NOMO-1 treated with DMSO at 0.1 percent for 48 hours (cell line): ENCODE measurements around the gene GLTP.
"Not testable (repeated sequence)": the region's sequence is repeated elsewhere in the genome, so short reads cannot be mapped to it uniquely, and the experiment has no call there.

Experiments
- DNase-seq: peaks from one replicate; lab custom pipeline; 2025; ENCODE audit not compliant: unreplicated experiment; lab: John Stamatoyannopoulos, UW

GLTP gene

DNA sequence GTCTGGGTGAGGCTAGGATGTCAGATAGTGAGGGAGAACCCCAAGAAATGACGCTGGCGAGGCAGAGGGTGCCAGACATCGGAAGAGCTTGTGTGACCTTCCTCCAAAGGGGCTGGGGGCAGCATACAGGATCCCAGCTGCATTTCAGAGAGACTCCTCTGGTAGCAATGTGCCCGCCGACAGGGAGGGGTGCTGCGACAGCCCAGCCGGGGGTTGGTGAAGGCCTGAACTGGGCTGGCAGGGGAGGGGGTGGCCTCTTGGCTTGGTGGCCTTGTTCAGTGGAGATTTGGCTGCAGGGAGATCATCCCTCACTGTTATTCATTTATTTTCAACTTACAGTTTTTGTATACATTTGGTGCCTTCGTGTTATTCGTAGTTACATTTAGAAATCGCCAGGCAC, 25.0 kb upstream of the GLTP start:
- DNase-seq = no peak

DNA sequence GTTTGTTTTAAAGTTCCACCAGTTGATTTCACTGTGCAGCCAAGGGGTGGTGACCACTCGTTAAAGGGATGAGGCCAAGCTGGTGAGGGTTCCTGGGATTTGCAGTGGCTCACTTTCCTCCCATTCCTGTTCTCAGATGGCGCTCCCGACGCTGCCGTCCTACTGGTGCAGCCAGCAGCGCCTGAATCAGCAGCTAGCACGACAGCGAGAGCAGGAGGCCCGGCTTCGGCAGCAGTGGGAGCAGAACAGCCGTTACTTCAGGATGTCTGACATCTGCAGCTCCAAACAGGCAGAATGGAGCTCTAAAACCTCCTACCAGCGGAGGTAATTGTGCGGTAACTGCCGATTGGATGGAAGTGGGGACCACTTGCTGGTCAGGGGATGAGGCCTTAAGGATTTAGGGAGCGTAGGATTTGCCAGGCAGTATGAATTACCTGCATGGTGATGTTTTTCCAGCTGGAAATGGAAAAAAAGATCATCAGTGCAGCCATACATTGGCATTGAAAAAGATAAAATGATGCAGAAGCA, 22.6 kb upstream of the GLTP start:
- no peak for DNase-seq

DNA sequence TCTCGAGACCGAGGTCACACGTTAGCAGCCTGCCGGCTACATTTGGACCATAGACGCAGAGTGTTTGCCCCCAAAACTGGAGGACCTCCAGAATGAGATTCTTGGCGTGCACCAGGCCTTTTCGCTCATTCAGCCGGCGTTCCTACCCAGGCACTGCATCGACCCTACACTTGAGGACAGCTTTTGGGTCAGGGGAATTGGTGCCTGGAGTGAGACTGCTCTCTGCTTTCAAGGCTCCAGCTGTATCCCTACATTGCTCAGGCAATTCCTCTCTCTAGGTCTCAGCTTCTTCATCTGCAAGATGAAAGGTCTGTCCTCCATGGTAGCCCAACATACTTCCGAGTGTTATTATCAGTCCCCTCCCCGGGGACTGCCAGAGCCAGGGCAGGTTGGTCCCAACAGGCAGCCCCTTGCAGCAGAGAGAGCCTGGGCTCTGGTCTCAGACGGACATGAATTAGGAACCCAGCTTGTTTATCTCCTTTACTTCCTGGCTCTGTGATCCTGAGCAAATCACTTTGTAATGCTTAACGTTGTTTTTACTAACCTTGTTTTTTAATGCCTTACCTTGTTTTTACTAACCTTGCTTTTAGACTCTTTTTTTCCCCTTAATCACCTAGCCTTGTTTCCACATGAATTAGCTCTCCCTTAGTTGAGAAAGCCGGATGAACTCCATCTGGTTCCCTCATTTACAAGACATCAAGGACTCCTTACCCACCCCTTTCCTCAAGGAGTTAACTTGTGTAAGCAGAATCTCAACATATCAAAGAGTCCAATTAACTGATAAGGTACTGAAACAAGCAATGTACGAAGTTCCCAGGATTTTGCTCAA, 20.6 kb upstream of the GLTP start:
- DNase-seq = no peak

DNA sequence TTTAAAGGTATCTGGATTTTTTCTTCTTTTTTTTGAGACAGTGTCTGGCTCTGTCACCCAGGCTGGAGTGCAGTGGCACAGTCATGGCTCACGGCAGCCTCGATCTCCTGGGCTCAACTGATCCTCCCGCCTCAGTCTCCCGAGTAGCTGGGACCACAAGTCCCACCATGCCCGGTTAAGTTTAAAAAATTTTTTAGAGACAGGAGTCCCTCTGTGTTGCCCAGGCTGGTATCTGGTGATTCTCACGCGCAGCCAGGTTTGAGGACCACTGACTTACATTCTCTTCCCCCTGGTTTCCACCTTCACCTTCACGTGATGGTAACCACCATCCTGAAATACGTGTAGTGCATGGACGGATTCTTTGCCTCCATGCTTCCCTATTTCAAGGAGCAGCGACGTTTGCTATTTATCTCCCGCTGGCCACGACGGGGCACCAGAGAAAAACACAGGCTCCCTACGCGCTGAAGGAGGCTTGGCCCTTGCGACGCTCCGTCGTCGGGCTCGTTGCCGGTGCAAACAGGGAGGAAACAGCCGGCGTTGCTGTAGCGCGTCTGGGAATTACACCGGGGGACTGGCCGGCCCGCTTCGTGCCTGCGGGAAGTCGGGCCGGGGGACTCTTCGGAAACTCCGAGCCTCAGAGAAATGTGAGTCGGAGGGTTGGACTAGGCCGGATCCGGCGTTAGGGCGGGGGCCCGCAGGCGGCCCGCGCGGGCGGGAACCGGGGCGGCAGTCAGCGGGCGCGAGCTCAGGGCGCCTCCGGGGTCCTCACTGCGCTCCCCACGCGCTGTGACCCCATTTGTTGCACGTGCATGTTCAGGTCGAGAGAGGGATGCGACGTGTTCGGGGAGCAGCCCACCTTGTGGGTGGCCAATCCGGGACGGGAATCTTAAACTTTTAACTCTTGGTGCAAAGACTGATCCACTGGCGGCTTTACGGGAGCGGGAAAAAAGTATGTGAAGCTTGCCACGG, 19.7 kb upstream of the GLTP start, which contains the start of gene TCHP:
Gene TCHP (plus strand): TSS at position 492 of the 969 bp plus-strand sequence. CDS start 2,753 bp downstream, outside the sequence.
- DNase-seq = peak; percentile 90

DNA sequence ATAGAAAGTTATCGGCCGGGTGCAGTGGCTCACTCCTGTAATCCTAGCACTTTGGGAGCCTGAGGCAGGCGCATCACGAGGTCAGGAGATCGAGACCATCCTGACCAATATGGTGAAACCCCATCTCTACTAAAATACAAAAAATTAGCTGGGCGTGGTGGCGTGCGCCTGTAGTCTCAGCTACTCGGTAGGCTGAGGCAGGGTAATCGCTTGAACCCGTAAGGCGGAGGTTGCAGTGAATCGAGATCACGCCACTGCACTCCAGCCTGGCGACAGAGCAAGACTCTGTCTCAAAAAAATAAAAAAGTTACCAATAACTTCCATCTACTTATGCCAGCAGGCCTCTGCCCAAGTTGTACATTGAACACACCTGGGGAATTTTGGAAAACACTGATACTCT, 19.0 kb upstream of the GLTP start:
- not testable (repeated sequence) for DNase-seq

DNA sequence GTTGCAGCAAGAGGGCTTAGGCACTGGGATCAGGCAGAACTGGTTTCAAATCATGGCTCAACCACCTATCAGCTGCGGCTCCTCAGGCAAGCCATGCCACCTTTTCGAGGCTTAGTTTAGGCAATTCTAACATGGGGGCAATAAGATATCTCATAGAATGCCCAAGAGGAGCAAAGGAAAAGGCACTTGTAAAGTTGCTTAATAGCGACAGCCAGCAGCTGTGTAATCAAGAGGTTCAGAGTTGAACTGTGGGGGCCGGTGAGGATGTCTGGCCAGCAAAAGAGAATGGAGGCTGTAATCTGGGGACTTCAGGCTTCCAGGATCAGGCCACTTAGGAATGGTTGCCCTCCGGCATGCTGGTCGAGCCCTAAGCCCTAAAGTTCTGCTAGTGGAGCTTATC, 16.7 kb upstream of the GLTP start:
- no peak for DNase-seq

DNA sequence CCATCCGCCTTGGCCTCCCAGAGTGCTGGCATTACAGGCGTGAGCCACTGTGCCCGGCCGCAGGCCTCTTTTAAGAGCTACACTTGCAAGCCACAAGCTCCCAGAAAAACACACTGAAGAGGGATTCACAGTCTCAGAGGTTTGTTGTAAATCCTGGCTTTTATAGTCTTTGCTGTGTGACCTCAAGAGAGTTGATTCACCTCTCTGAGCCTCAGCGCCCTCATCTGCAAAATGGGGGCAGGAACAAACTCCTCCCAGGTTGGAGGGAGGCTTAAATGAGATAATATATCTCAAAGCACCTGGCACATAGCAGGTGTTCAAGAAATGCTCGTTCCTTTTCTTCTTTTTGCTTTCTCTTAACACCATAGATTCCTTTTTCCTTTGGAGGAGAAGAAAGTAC, 15.8 kb upstream of the GLTP start:
- no peak for DNase-seq

DNA sequence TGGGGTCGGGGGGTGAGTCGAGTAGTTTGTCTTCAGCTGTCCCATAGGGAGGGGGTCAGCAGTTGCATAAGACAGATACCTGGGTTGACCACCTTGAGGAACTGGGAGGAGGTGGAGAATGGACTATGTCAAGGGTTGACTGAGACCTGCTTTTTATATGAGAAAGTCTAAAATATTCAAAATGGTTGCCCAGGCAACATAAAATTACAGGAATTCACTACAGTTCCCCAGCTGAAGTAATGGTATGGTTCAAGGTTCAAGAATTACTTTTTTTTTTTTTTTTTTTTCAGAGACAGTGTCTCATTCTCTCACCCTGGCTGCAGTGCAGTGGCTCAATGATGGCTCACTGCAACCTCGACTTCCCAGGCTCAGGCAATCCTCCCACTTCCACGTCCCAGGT, 14.6 kb upstream of the GLTP start:
- no peak for DNase-seq

DNA sequence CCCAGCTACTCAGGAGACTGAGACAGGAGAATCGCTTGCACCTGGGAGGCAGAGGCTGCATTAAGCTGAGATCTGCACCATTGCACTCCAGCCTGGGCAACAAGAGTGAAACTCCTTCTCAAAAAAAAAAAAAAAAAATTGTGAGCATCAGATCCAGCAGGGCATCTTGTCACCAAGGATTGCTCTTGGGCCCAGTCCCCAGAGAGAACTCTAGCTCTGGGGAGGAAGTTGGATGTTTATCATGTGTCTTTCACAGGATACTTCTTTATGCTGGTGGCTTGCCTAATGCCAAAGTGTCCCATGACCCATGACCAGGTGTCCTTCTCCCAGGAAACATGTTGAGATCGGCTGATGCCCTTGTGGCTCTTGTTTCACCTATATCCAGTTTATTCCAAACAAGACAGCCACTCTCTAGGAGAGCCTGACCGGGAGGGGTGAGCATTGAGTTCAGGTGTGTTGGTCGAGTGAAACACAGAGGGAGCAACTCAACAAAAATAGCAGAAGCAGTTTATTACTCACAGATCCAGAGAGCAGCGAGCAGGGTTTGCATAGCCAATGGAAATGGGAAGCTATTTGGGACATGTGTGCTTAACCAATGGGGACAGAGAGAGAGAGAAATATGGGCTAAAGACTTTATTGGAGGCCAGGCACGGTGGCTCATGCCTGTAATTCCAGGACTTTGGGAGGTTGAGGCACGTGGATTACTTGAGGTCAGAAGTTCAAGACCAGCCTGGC, 13.1 kb upstream of the GLTP start:
- no peak for DNase-seq

DNA sequence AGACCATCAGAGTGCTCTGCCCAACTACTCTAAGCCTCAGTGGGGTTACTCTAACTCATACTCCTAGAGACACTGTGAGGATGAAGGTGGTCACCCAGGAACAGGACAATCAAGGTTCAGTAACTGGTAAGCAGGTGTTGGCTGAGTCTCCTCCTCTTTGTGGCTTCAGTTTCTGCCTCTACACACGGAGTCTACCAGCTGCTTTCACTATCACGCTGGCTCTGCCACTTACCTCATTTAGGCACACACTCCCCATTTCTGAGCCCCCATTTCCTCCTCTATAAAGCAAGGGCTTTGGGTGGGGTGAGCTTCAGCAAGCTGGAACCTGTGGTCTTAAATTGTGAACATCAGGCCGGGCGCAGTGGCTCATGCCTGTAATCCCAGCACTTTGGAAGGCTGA, 12.4 kb upstream of the GLTP start:
- no peak for DNase-seq

DNA sequence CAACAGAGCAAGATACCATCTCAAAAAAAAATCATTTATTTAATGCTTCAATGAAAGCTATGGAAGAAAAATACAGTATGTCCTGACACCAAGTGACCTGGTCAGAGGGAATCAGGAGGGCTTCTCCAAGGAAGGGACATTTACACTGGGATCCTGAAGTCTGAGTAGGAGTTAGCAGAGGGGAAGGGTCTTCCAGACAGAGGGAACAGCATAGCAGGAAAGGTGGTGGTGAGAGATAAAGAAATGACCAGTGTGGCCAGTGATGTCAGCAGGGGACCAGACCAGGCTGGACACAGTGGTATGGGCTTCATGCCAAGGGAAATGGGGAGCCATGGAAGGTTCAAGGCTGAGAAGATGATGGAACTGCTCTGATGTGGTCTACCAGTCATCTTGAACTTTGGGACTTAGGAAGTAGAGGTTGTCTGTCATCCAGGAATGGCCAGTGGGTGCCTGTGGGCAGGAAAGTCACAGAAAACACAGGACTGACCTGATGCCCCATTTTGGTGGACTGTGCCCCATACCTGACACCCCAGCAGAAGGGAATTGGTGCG, 11.9 kb upstream of the GLTP start:
- no peak for DNase-seq

DNA sequence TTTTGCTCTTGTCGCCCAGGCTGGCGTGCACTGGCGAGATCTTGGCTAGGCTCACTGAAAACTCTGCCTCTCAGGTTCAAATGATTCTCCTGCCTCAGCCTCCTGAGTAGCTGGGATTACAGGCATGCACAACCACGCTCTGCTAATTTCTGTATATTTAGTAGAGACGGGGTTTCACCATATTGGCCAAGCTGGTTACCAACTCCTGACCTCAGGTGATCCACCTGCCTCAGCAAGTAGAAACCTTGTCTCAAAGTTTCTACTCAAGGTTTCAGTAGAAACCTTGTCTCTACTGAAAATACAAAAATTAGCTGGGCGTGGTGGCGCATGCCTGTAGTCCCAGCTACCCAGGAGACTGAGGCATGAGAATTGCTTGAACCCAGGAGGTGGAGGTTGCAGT, 11.4 kb upstream of the GLTP start:
- not testable (repeated sequence) for DNase-seq

DNA sequence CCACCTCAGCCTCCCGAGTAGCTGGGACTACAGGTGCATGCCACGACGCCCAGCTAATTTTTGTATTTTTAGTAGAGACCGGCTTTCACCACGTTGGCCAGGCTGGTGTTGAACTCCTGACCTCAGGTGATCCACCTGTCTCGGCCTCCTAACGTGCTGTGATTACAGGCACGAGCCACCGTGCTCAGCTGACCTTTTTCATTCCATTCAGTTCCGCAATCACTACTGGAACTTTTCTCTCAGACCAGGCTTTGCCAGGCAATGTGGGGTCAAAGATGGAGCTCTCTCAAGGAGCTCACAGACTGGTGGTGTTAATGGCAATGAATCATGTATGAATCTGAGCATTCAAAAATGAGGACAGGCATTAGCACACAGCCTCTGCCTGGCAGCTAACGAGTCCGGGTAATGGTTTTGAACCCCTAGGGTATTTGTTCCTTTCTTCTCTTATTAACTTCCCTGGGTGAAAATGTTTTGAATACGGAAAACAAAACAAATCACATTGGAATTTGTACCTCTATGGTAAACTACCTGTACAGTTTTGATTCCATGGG, 10.4 kb upstream of the GLTP start:
- no peak for DNase-seq

DNA sequence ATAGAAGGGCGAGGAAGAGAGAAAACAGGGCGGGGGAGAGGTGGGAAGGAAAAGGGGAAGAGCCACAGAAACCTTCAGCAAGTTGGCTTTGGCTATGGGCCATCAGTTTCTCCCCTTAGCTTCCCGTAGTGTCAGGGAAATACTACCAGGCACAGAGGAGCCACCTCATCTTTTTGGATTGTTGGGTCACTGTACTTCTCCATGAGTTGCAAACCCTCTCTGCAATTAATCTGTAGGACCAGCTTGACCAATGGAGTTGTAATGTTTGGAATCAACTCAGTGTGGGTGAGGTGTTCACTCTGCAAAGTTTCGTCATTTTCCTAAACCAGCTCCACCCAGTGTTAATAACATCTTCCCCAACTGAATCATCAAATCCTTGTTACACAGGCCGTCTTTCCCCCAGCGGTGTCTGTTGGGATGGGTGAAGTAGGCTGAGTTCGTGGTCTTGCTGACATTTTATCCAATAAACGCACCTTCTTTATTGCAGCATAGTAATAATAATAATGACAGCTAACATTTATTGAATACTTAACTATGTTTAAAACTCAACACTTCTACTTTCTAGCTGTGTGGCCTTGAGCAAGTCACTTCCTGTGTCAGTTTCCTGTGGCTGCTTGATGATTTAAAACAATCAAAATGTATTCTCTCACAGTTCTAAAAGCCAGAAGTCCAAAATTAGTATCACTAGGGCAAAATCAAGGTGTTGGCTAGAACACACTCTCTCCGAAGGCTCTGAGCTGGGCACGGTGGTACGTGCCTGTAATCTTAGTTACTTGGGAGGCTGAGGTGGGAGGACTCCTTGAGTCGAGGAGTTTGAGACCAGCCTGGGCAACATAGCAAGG, 8.1 kb upstream of the GLTP start:
- DNase-seq = peak; percentile 85

DNA sequence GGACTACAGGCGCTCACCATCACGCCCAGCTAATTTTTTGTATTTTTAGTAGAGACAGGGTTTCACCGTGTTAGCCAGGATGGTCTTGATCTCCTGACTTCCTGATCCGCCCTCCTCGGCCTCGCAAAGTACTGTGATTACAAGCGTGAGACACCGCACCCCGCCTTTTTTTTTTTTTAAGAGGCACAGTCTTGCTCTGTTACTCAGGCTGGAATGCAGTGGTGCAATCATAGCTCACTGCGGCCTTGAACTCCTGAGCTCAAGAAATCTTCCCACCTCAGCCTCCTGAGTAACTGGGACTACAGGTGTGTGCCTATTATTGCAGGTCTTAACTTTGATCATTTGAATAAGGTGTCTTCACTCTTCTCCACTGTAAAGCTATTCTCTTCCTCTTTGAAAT, 5.3 kb upstream of the GLTP start:
- DNase-seq = no peak

DNA sequence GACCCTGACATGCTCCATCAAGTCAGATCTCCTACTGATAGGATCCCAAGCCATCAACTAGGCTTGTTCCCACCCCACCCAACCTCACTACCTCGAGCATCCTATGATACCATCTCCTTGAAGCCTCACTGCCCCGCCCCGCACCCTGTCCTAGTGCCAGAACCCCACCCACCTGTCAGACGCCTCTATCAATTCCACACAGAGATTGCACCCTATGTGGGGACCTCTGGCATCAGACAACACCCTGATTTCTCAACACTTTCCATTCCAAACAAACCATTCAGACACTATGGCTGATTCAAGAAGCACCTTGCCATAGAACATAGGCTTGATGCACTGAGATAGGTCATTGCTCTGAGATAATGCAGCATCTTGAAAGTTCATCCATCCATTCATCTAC, 3.1 kb upstream of the GLTP start:
- no peak for DNase-seq

DNA sequence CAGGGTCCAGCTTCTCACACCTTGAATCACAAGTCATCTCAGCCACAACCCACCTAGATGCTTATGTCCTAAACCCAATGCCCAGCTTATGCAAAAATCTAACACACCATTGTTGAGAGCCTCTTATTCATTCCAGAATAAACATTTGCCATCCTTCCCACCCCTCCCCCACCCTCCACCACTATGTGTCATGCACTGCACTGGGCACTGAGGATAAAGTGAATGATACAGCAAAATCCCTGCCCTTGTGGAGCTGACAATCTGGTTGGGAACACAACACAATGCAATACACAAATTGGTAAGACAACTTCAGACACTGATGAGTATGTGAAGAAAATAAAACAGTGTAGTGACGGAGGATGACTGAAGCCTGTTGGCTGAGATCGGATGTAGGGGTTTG, 1.4 kb upstream of the GLTP start:
- no peak for DNase-seq

DNA sequence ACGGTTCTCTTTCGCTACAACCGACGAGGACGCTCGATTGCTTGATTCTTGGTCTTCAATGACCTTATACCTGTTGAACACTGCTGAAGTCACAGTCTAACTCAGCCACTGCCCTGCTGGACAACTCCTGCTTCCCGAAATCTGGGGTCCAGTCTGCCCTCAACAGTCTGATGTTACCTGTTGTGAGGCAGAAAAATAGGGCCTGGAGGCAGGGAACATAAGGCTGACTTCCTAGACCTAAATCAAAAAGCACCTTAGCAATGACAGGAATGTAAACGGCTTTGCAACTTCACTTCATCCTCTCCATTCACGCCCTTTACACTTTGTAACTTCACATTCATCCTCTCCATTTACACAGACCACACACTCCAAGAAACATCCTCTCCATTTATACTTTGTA, 597 bp upstream of the GLTP start:
- no peak for DNase-seq

DNA sequence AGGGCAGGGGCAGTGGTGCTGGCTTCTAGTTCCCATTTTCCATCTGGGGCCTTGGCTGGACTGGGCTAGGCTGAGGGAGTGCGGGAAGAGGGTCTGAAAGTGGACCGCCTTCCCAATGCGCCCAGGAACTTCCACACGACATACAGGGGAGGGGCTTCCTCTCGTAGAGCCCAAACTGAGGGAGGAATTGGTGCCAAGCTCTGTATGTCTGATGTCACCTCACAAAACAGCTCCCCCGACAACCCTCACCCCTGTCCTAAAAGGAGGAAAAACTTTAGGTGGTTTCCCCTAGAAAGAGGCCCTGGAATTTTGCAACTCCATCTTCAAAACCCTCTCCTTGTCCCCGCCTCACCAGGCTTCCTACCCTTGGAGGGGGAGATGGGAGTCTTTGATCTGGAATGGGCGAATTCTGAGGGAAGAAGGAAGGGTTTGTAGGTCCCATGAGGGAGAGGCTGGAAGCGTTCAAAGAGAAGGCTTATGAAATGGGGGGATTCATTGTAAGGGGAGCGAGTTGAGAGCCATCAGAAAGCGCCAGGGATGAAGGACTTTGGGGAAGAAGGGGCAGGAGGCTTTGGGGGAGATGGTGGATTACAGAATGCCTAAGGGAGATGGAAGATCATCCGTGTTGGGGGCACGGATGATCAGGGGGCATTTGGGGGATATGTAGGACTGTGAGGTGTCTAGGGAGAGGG, 844 bp downstream of the GLTP start:
- no peak for DNase-seq
